Activated CD4-positive, alpha-beta T cell treated with anti-CD3 and anti-CD28 coated beads, Interleukin-2, Interleukin-6, amounts not matched to agents 100 ng/mL and 50 ng/mL, durations not matched to agents 16 hours and 8 hours (primary cell): Measurements from ENCODE around the gene TOX3.

Experiments
- DNase-seq: peaks from one replicate; pipeline ENCODE4 v3.0.0-alpha.2; 2020

Gene TOX3

GRCh38 chr16:52563767-52564611, 17.0 kb upstream of the TOX3 start:
- no peak for DNase-seq

- DNase-seq, result no peak
Measured at GRCh38 chr16:52562770-52563169, 15.8 kb upstream of the TOX3 start.

GRCh38 chr16:52561910-52562741, 15.2 kb upstream of the TOX3 start:
- no peak for DNase-seq

- no peak for DNase-seq
Measured at GRCh38 chr16:52558448-52558847, 11.5 kb upstream of the TOX3 start.

- DNase-seq, result no peak
Measured at GRCh38 chr16:52557236-52557635, 10.3 kb upstream of the TOX3 start.

GRCh38 chr16:52556083-52556482, 9.1 kb upstream of the TOX3 start:
- no peak for DNase-seq

- no peak for DNase-seq
Measured at GRCh38 chr16:52555572-52555971, 8.6 kb upstream of the TOX3 start.

GRCh38 chr16:52554334-52554733, 7.4 kb upstream of the TOX3 start:
- no peak for DNase-seq

- no peak for DNase-seq
Measured at GRCh38 chr16:52553322-52553721, 6.4 kb upstream of the TOX3 start.

- DNase-seq, result no peak
Measured at GRCh38 chr16:52552643-52553042, 5.7 kb upstream of the TOX3 start.

GRCh38 chr16:52549011-52549692, 2.2 kb upstream of the TOX3 start:
- no peak for DNase-seq

- DNase-seq, result no peak
Measured at GRCh38 chr16:52548261-52549010, 1.5 kb upstream of the TOX3 start.

GRCh38 chr16:52547834-52548215, 882 bp upstream of the TOX3 start:
- no peak for DNase-seq

- DNase-seq, result no peak
Measured at GRCh38 chr16:52546291-52547003, 496 bp downstream of the TOX3 start.

GRCh38 chr16:52545898-52546266, 1.1 kb downstream of the TOX3 start:
- no peak for DNase-seq

GRCh38 chr16:52545222-52545897, 1.6 kb downstream of the TOX3 start:
- DNase-seq, result no peak

- no peak for DNase-seq
Measured at GRCh38 chr16:52544703-52545102, 2.2 kb downstream of the TOX3 start.

GRCh38 chr16:52543654-52544053, 3.3 kb downstream of the TOX3 start:
- DNase-seq, result no peak

GRCh38 chr16:52540910-52541309, 6.0 kb downstream of the TOX3 start:
- no peak for DNase-seq

- no peak for DNase-seq
Measured at GRCh38 chr16:52539191-52539590, 7.8 kb downstream of the TOX3 start.

GRCh38 chr16:52538511-52538910, 8.4 kb downstream of the TOX3 start:
- no peak for DNase-seq

GRCh38 chr16:52537516-52537915, 9.4 kb downstream of the TOX3 start:
- no peak for DNase-seq
